ENCODE measurements around the gene NTN1. TPM values are rescaled to one million over a fixed set of nuclear protein-coding genes. Genes with fewer than 3 reads are reported as not detected.

NTN1 gene
- total and polyA plus RNA-seq, 9 donors: 0.28 to 12.5 (median 1.8) TPM

DNA sequence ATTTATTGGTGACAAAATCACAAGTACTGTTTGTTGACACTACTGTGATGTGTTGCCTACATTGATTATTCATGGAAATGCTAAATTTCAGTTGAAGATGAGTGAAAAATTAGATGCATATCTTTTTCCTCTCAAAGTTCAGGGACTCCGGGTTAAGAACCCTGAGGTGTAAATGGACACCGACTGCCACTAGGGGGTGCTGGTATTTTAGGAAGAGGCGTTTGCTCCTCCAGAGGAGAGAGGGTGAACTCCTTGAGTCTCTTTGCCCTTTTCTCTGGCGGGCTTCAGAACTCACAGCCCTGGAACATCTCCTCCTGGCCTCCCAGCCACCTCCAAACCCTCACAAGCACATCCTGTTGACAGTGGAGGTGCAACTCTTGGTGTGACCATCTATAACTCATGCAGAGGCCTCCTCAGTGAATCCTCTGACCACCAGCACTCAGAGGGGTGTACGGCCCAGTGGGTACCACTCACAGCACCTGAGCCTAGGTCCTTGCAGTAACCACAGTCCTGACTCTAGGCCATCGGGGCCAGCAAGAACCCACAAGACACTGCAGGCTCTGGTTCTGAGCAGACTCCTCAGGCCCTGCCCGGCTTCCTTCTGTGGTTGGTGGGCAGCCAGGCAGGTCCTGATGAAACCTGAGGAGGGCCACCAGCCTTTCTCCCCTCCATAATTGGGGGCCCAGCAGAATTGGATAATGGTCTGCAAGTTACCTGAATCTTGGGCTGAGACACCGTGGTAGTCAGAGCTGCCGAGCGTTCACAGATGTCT lies 29.6 kb upstream of the NTN1 start:
- Histone ChIP-seq H3K9me3 (no peaks in the 10 kb centered on the region), H3K4me1 (ENCODE audit: insufficient read depth) (no peaks in the 10 kb centered on the region), H3K36me3 (no peaks in the 10 kb centered on the region), H3K4me3 (no peak overlapping the region), H3K27ac (no peak overlapping the region), H3K27me3 (no peaks in the 10 kb centered on the region)
- 54 to 57% (median 55%) methylated on average over 10 of the region's 10 CpGs for WGBS, 3 donors
- DNase-seq: peak in 1 of 5 donors; percentile 34
- intact Hi-C loops (cut with DNase I): loop anchor here in 3 of 4 donors (10.0 kb wide), 1 partner anchor 533 kb away; no protein-coding TSS in a partner anchor
- no peak for TF ChIP-seq POLR2A (IDR thresholded peaks at IDR 0.05)
- TF ChIP-seq EP300 (IDR thresholded peaks at IDR 0.05): no peak

DNA sequence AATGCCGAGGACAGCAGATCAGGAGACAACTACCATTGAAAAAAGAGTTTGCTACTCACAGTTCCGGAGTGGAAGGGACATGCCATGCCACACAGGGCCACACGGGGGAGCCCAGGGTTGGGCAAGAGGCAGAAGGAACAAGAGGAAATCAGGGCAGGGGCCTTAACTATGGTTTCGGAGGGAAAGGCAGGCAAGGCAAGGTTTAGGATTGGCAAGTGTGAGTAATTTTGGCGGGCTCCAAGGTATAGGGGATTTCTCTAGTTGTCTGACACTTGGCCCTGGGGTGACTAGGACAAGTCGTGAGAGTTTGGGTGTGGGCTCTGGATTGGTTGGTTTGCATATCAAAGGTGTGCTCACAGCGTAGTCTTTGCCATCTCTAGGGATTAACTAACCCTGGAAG lies 27.0 kb upstream of the NTN1 start:
- 52 to 68% (median 55%) methylated on average over 7 of the region's 7 CpGs for WGBS, 3 donors
- no peaks in the 10 kb centered on the region for H3K4me1 ChIP-seq (ENCODE audit: insufficient read depth)
- DNase-seq: peak in 3 of 5 donors; percentile 29 to 50 (median 37)
- H3K9me3 ChIP-seq: no peaks in the 10 kb centered on the region
- no peak for TF ChIP-seq EP300 (IDR thresholded peaks at IDR 0.05)
- TF ChIP-seq, protein P1, sequence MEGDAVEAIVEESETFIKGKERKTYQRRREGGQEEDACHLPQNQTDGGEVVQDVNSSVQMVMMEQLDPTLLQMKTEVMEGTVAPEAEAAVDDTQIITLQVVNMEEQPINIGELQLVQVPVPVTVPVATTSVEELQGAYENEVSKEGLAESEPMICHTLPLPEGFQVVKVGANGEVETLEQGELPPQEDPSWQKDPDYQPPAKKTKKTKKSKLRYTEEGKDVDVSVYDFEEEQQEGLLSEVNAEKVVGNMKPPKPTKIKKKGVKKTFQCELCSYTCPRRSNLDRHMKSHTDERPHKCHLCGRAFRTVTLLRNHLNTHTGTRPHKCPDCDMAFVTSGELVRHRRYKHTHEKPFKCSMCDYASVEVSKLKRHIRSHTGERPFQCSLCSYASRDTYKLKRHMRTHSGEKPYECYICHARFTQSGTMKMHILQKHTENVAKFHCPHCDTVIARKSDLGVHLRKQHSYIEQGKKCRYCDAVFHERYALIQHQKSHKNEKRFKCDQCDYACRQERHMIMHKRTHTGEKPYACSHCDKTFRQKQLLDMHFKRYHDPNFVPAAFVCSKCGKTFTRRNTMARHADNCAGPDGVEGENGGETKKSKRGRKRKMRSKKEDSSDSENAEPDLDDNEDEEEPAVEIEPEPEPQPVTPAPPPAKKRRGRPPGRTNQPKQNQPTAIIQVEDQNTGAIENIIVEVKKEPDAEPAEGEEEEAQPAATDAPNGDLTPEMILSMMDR (IDR thresholded peaks at IDR 0.05): peak in 1 of 3 donors; percentile 20
- no peak overlapping the region for H3K27ac ChIP-seq
- H3K4me3 ChIP-seq: no peak overlapping the region
- no peaks in the 10 kb centered on the region for H3K36me3 ChIP-seq
- no peaks in the 10 kb centered on the region for H3K27me3 ChIP-seq
- intact Hi-C loops (cut with DNase I): loop anchor here in 3 of 4 donors (10.0 kb wide), 1 partner anchor 530 kb away; no protein-coding TSS in a partner anchor

DNA sequence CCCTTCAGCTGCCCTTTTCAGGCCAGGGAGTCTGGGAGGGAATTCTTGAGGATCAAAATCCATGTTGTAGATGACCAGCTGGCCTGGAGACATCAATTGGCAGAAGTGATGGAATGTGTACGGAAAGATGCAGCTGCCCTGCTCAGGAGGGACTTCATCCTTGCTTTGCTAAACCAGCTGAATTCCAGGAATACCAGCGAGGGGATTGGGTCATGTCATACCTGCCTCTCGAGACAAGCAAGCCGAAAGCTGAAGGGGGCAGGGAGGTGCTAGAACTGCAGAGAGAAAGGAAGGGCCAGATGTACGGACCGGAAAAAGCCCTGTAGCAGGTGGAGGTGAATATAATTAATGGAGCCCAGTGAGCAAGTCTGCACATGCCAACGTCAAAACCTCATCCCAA lies 25.6 kb upstream of the NTN1 start:
- no peak overlapping the region for H3K27ac ChIP-seq
- no peak for DNase-seq
- H3K4me3 ChIP-seq: no peak overlapping the region
- no peaks in the 10 kb centered on the region for H3K4me1 ChIP-seq (ENCODE audit: insufficient read depth)
- H3K27me3 ChIP-seq: no peaks in the 10 kb centered on the region
- WGBS, 3 donors: 64 to 67% (median 66%) methylated on average over 7 of the region's 7 CpGs
- TF ChIP-seq EP300 (IDR thresholded peaks at IDR 0.05): no peak
- TF ChIP-seq POLR2A (IDR thresholded peaks at IDR 0.05): no peak
- H3K9me3 ChIP-seq: no peaks in the 10 kb centered on the region
- intact Hi-C loops (cut with DNase I): loop anchor here in 3 of 4 donors (10.0 kb wide), 1 partner anchor 529 kb away; no protein-coding TSS in a partner anchor
- no peaks in the 10 kb centered on the region for H3K36me3 ChIP-seq

DNA sequence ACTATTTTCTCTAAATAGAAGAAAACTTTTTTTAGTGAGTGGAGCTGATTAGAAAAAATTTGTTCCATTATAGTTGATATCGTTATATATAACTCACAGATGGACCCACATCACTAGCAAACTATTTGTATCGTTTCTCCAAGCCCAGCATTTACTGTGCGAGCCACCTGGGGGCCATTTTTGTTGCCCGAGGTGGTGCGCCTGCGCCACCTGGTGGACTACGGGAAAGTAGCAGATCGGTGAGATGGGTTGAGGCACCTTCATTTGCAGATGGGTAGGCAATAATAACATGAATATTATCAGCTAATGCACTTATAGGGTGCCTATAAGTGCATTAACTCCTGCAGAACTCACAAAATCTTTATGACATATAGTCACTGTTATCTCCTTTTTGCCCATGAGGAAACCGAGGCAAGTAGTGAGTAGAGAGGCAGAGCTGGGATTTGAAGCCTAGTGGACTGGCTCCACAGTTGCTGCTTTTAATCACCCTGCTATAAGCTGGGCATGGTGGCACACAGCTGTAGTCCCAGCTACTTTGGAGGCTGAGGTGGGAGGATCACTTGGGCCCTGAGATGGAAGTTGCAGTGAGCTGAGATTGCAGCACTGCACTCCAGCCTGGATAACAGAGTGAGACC lies 23.2 kb upstream of the NTN1 start:
- TF ChIP-seq EP300 (IDR thresholded peaks at IDR 0.05): no peak
- TF ChIP-seq, protein P1 (IDR thresholded peaks at IDR 0.05): no peak
- TF ChIP-seq POLR2A (IDR thresholded peaks at IDR 0.05): no peak
- Histone ChIP-seq H3K9me3 (no peaks in the 10 kb centered on the region), H3K36me3 (no peaks in the 10 kb centered on the region), H3K4me3 (no peak overlapping the region), H3K27ac (no peak overlapping the region), H3K27me3 (no peaks in the 10 kb centered on the region), H3K4me1 (ENCODE audit: insufficient read depth) (no peaks in the 10 kb centered on the region)
- 10 to 13% (median 10%) methylated on average over 9 of the region's 9 CpGs for WGBS, 3 donors
- intact Hi-C loops (cut with DNase I): loop anchor here in 3 of 4 donors (10.0 kb wide), 1 partner anchor 527 kb away; no protein-coding TSS in a partner anchor
- DNase-seq: no peak

DNA sequence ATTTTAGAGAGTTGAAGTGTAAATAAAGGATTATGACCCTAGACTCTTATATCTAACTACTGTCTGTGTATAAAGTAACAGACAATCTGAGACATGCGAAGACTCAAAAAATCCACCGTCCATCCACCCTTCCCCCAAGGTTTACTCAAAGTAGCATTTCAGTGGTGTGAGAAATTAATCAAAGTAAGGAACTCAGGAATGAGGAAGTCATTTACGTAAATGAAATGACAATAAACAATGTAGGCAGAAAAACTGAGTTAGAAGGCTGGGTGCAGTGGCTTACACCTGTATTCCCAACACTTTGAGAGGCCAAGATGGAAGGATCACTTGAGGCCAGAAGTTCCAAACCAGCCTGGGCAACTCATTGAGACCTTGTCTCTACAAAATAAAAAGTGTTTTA lies 19.8 kb upstream of the NTN1 start:
- no peak for TF ChIP-seq POLR2A (IDR thresholded peaks at IDR 0.05)
- TF ChIP-seq, protein P1 (IDR thresholded peaks at IDR 0.05): no peak
- TF ChIP-seq EP300 (IDR thresholded peaks at IDR 0.05): no peak
- no peak for DNase-seq
- 71 to 78% (median 77%) methylated on average over 3 of the region's 3 CpGs for WGBS, 3 donors
- Histone ChIP-seq H3K27me3 (no peaks in the 10 kb centered on the region), H3K4me3 (no peak overlapping the region), H3K36me3 (no peaks in the 10 kb centered on the region), H3K27ac (no peak overlapping the region), H3K4me1 (ENCODE audit: insufficient read depth) (no peaks in the 10 kb centered on the region), H3K9me3 (no peaks in the 10 kb centered on the region)
- intact Hi-C loops (cut with DNase I): loop anchor here in 1 of 4 donors (10.0 kb wide), 1 partner anchor 57 kb away; no protein-coding TSS in a partner anchor

Data from ovary (tissue), 9 donors.